ENCODE data around the gene TMEM63B. TPM values are rescaled to one million over a fixed set of nuclear protein-coding genes. Genes with fewer than 3 reads are reported as not detected.

TMEM63B gene
- total RNA-seq, 2 experiments from 2014 or later = 11.1 to 11.6 TPM

DNA sequence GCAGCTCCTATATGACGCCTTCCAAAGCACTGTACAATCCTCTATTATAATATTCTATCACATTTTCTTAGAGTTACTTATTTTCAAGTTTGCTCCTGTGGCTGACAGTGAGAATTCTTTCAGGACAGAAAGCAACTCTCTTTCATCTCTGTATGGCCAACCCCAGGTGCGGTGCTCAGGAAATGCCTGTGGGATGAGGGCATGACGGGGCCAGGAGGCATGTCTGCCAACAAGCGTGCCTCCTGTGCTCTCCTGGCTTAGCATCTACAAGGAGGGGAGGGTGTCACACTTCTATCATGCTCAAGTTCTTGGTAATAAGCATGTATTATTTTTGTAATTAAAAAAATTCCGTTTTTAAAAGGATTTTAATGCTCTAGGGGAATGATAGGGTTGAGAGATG, 11.5 kb upstream of the TMEM63B start:
- H3K4me1 Mint-ChIP-seq = peaks cover 23% of the 10 kb centered on the region
- no peak overlapping the region for H3K27ac Mint-ChIP-seq
- no peaks in the 10 kb centered on the region for H3K9me3 Mint-ChIP-seq (ENCODE audit: low read depth)
- H3K4me3 Mint-ChIP-seq = no peak overlapping the region
- peaks cover 14% of the 10 kb centered on the region for H3K36me3 Mint-ChIP-seq
- H3K27me3 Mint-ChIP-seq = no peaks in the 10 kb centered on the region
- CTCF ChIA-PET = interaction anchor here (1.1 to 1.9 kb wide), 4 partner anchors 10 to 38 kb away, joined by 3 to 5 read pairs (median 3); no protein-coding TSS in a partner anchor
- no peak for ATAC-seq
- no peak for DNase-seq

DNA sequence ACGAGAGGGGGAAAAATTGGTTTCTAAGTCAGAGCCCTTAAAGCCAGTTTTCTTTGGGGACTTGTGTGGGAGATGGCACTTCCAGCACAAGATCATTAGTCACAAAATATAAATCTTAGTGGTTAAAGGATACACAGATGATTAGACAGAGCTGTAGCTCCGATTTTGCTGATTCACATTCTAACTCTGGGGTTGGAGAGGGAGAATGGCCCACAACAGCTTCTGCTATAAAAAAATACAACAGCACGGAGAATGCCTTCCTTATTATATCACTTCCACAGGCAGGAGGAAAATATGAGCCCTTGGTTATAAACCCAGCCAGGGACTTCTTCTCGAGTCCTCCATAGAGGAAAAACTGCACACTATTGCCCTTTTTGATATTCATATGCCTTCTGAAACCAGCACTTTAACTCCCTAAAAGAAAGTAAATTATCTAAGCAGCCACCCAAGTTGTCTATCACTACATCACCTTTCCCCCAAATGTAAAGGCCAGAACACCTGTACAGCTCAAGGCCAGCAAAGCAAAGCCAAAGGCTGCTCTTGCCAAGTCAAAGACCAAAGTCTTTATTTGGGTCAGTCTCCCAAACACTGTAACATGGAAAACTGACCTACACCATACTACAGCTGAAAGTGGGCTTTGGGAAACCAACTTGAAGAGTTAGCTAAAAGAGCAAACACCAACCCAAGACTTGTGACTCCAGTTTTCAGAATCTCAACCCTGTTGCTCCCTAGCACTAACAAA, 10.5 kb upstream of the TMEM63B start:
- Mint-ChIP-seq H3K27me3 (no peaks in the 10 kb centered on the region), H3K4me3 (no peak overlapping the region), H3K27ac (no peak overlapping the region), H3K4me1 (peaks cover 21% of the 10 kb centered on the region), H3K36me3 (peaks cover 16% of the 10 kb centered on the region), H3K9me3 (ENCODE audit: low read depth) (no peaks in the 10 kb centered on the region)
- CTCF ChIA-PET = interaction anchor here (0.7 to 1.9 kb wide), 6 partner anchors 9 to 39 kb away, joined by 3 to 6 read pairs (median 3); no protein-coding TSS in a partner anchor
- ATAC-seq = no peak
- DNase-seq = no peak

DNA sequence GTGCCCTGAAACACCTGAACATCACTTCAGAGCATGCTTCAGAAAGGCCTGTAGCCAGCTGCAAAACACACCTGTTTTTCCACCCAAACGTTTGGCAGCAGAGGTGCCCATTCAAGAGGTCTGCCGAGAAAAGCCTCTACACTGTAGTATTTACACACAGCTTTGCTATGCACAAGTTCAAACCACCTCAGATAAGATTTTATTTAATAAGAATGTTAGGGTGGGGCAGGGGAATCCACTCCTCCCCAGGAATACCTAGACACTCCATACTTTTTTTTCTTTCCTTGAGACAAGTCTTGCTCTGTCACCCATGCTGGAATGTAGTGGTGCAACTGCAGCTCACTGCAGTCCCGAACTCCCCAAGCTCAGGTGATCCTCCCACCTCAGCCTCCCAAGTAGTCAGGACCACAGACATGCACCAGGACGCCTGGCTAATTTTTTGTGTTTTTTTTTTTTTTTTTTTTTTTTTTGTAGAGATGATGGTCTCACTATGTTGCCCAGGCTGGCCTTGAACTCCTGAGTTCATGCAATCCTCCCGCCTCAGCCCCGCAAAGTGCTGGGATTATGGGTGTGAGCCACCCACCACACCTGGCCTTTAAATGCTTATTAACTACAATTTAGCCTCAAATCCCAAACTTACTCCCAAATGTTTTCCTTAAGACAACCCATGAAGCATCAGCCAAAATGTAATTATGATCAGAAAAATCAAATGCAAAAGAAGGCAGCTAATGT, 9.8 kb upstream of the TMEM63B start:
- Mint-ChIP-seq H3K4me1 (peaks cover 23% of the 10 kb centered on the region), H3K9me3 (ENCODE audit: low read depth) (no peaks in the 10 kb centered on the region), H3K4me3 (no peak overlapping the region), H3K36me3 (peaks cover 16% of the 10 kb centered on the region), H3K27me3 (no peaks in the 10 kb centered on the region), H3K27ac (no peak overlapping the region)
- CTCF ChIA-PET = interaction anchor here (0.7 to 1.4 kb wide), 5 partner anchors 9 to 38 kb away, joined by 3 to 6 read pairs (median 3); no protein-coding TSS in a partner anchor
- no peak for ATAC-seq
- DNase-seq = no peak

DNA sequence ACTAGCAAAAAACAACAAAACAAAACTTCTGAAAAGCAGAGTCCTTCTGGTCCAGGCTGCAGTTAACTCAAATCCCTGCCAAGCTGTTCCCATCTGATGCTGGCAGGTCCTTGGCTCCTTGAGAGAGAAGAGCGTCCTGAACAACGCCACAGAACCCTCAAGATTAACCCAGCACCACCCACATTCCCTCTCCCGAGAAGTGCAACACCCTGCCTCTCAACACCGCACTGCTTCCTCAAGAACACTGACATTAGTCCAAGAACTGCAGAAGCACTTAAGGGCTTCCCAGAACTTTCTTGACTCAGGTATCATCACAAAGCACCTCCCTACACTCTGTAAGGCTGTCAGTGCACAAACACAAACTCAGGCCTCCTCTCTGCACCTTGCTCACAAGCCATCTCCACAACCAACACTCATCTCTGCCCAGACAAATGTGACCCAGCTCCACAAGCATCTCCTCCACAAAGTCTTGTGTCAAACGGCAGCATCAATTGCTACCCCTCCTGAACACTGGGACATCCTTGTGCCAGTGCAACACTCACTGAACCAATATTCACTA, 7.6 kb upstream of the TMEM63B start:
- H3K36me3 Mint-ChIP-seq = peaks cover 19% of the 10 kb centered on the region
- no peaks in the 10 kb centered on the region for H3K27me3 Mint-ChIP-seq
- H3K4me1 Mint-ChIP-seq = peaks cover 45% of the 10 kb centered on the region
- no peak for DNase-seq
- no peak for ATAC-seq
- H3K27ac Mint-ChIP-seq = no peak overlapping the region
- no peak overlapping the region for H3K4me3 Mint-ChIP-seq
- CTCF ChIA-PET = no interaction called here
- no peaks in the 10 kb centered on the region for H3K9me3 Mint-ChIP-seq (ENCODE audit: low read depth)

DNA sequence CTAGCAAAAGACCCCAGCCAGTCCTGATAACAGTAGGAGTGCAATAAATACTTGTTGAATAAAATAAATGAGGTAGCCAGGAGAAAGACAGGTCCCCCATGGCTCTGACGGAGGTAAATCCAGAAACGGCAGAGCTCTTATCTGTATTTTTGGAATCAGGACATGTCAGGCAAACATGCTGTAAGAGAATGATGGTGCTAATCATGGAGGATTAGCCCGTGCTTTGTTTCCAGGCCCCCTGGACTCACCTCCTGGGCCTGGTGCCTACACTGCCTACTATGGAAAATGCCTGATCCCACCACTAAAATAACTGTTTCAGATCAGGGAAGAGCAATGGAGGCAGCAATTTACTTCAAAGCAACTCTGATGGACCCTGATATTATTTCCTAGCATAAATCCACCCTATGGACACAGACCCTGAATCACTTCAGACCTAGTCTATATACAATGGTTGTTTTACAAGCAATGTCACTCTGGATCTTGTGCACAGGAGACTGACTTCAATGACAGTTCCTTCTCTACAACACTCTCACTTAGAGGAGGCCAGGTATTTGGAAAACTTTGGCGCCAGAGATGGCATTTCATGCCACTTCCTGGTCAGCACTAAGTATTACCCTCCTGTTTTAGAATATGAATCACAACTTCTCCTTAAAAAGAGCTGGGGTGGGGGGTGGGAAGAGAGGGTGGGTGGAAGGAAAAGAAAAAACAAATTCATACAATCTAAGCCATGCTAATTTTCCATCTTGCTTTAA, 6.5 kb upstream of the TMEM63B start:
- Mint-ChIP-seq H3K4me3 (no peak overlapping the region), H3K27me3 (no peaks in the 10 kb centered on the region), H3K9me3 (ENCODE audit: low read depth) (no peaks in the 10 kb centered on the region), H3K27ac (no peak overlapping the region), H3K36me3 (peaks cover 23% of the 10 kb centered on the region), H3K4me1 (peaks cover 52% of the 10 kb centered on the region)
- CTCF ChIA-PET = interaction anchor here (1.1 kb wide), 1 partner anchor 117 kb away, joined by 3 read pairs; no protein-coding TSS in a partner anchor
- ATAC-seq (no peak), DNase-seq (no peak)

DNA sequence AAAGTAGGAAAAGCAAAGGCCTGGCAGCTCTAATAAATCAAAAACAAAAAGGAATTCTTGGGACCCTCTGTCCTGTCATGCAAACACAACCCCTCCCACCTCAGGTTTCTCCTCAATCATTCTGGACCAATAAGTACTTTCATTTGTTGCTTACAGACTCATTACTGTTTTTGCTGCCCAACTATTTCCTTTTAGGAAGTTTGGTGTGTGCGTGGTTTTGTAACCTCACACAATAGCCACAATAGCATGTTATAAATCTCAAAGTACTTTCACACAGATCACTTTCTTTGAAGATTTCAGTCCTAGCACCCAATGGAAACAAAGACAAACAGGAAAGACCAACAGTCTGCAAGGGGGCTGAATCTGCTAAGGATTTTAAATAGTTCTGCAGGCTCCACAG, 4.6 kb upstream of the TMEM63B start:
- CTCF ChIA-PET = interaction anchor here (1.5 to 2.1 kb wide), 2 partner anchors 11 to 50 kb away, joined by 4 to 6 read pairs; no protein-coding TSS in a partner anchor
- H3K4me1 Mint-ChIP-seq = peaks cover 55% of the 10 kb centered on the region
- DNase-seq (peak; percentile 59), ATAC-seq (no peak)
- H3K27ac Mint-ChIP-seq = no peak overlapping the region
- H3K4me3 Mint-ChIP-seq = no peak overlapping the region
- H3K36me3 Mint-ChIP-seq = peaks cover 25% of the 10 kb centered on the region
- no peaks in the 10 kb centered on the region for H3K27me3 Mint-ChIP-seq
- no peaks in the 10 kb centered on the region for H3K9me3 Mint-ChIP-seq (ENCODE audit: low read depth)

DNA sequence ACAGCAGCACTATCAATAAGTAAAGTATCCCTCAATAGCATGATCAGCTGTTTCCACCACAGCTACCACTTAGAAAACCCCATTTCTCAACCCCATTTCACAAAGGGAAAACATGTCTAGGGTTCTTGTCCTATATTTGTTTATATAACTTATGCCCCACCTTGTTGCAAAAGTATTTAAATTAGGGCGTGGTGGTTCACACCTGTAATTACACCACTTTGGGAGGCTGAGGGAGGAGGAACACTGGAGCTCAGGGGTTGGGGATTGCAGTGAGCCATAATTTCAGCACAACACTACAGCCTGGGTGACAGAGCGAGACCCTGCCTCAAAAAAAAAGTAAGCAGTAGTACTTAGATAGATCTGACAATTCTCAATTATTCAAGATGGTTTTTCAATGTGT, 3.8 kb upstream of the TMEM63B start:
- Mint-ChIP-seq H3K4me1 (peaks cover 56% of the 10 kb centered on the region), H3K4me3 (no peak overlapping the region), H3K27ac (no peak overlapping the region), H3K36me3 (peaks cover 23% of the 10 kb centered on the region), H3K27me3 (no peaks in the 10 kb centered on the region), H3K9me3 (ENCODE audit: low read depth) (no peaks in the 10 kb centered on the region)
- CTCF ChIA-PET = interaction anchor here (0.7 to 2.1 kb wide), 3 partner anchors 12 to 144 kb away, joined by 3 to 6 read pairs (median 4); no protein-coding TSS in a partner anchor
- ATAC-seq (no peak), DNase-seq (no peak)

DNA sequence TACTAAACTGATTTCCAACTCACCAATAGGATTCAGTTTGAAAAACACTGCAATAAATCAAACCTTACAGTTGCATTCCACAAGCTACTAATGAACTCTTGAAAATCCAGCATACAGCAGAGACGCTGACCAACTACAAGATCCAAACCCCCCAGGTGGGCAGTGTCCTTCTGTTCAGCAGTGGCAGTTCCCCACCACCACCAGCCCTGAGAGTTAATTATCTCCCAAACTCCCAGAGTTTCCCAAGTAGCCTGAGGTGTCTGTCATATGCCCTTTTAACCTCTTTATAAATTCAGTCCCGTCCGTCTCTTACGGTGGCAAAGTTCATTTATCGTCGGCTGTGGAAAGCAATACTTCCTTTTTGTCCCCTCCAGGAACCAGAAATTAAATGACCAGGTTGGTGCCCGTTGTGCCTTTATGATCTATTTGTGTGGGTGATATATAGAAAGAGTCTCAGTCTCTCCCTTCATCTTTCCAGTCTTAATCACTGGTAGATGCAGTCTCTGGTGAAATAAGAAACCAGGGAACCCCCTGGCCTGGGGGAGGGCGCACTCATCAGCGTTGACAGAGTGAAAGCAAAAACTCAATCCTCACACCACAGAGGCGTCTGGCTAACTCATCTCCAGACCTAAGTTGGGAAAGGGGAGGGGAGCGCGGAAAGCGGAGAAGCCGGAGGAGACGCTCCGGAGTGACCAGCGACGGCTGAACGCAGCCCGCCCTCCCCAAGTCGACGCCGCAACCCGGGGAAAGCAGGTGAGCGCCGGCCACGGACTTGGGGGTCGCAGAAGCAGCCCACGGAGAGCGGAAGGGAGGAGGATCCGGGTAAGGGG, 819 bp upstream of the TMEM63B start:
- peak overlapping the region; percentile 89 for H3K27ac Mint-ChIP-seq
- peak overlapping the region; percentile 98 for H3K4me3 Mint-ChIP-seq
- CTCF ChIA-PET = interaction anchor here (1.0 kb wide), 1 partner anchor 10 kb away, joined by 3 read pairs; no protein-coding TSS in a partner anchor
- peak; percentile 81 for DNase-seq
- H3K4me1 Mint-ChIP-seq = peaks cover 47% of the 10 kb centered on the region
- H3K9me3 Mint-ChIP-seq (ENCODE audit: low read depth) = no peaks in the 10 kb centered on the region
- peak; percentile 50 for ATAC-seq
- H3K36me3 Mint-ChIP-seq = peaks cover 21% of the 10 kb centered on the region
- H3K27me3 Mint-ChIP-seq = no peaks in the 10 kb centered on the region

DNA sequence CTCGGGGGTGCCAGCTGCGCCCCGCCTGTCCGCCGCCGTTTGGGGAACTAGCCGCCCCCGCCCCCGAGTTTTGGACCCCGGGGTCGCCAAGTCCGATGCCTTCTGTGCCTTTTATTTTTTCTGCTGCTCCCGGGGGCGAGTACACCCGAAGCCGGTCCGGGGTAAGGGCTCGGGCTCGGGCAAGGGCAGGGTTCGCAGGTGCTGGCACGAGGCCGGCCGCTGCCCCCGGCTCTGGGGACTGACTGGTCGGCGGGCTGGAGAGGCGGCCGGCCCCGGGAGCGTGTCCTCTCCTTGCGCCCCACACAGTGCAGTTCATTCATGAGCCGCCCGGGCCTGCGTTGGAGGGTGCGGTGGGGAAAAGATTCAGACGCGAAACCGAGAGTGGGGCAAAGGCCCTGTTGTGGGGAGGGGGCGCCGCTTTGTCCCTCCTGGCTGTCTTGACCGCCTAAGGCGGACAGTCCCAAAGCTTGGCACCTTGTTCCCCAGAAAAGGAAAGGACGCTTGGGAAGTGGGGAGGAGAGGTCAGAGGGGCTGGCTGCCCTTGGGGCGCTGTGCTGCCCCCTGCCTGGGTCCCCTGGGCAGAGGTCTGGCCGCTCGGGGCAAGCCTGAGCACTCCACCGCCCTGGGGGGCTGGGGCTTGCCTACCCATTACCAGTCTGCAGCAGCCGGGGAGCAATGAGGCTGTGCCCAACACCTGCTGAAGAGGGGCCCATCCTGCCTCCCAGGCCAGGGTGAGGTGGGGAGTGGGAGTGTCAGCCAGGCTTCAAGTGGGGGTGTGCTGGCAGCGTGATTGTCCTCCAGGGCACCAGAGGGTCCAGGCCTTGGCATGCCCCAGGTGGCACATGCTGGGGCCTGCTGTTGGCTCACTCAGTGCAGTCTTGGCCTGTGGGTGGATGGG, 915 bp downstream of the TMEM63B start:
- no peak for DNase-seq
- peaks cover 21% of the 10 kb centered on the region for H3K36me3 Mint-ChIP-seq
- peak overlapping the region; percentile 98 for H3K4me3 Mint-ChIP-seq
- peaks cover 40% of the 10 kb centered on the region for H3K4me1 Mint-ChIP-seq
- no peak for ATAC-seq
- no peaks in the 10 kb centered on the region for H3K27me3 Mint-ChIP-seq
- CTCF ChIA-PET = interaction anchor here (2.2 kb wide), 1 partner anchor 483 kb away, joined by 4 read pairs; no protein-coding TSS in a partner anchor
- no peak overlapping the region for H3K27ac Mint-ChIP-seq
- no peaks in the 10 kb centered on the region for H3K9me3 Mint-ChIP-seq (ENCODE audit: low read depth)

DNA sequence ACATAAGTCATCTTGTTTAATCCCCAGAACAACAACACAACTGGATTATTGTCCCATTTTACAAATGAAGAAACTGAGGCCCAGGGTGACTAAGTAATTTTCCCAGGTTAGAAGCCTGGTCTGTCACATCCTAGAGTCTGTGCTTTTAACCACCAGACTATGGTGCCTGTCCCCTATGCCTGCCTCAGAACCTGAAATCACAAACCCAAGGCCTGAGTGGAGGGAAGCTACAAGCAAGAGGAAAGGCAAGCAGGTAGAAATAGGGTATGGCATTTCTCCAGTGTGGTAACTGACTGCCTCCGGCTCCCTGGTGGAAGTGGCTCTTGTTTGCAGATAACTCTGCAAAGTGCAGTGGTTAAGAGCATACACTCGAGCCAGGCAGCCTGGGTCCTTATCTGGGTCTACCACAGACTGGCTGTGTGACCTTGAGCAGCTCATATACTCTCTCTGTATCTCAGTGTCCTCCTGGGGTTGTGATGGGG, 2.5 kb downstream of the TMEM63B start:
- no peak for ATAC-seq
- no peak overlapping the region for H3K27ac Mint-ChIP-seq

DNA sequence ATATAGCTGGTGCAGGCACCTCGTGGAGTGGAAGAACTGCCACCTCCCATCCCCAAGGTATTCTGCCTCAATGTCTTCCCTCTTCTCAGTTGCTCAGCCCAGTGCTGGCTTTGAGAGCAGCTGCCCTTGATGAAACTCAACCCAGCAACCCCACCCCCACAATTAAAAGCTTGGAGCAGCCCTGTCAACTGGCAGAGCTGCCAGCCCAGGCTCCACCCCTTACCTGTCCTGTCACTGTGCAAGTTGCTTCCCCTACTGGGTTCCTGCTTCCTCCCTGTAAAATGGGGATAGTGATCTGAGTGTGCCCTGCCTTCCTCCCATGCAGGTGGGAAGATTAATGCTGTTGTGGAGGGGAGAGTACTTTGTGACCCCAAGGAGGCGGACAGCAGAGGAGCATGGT, 4.5 kb downstream of the TMEM63B start:
- no peaks in the 10 kb centered on the region for H3K36me3 Mint-ChIP-seq
- H3K27ac Mint-ChIP-seq = no peak overlapping the region
- H3K4me1 Mint-ChIP-seq = peaks cover 14% of the 10 kb centered on the region
- ATAC-seq (no peak), DNase-seq (no peak)
- CTCF ChIA-PET = interaction anchor here (0.7 to 1.7 kb wide), 4 partner anchors 12 to 133 kb away, joined by 3 to 6 read pairs (median 4); partner anchors contain the start of gene SLC29A1
- H3K9me3 Mint-ChIP-seq (ENCODE audit: low read depth) = no peaks in the 10 kb centered on the region
- H3K27me3 Mint-ChIP-seq = no peaks in the 10 kb centered on the region
- no peak overlapping the region for H3K4me3 Mint-ChIP-seq

More for the DNA sequence above, 2.5 kb downstream of the TMEM63B start:
- peaks cover 29% of the 10 kb centered on the region for H3K4me1 Mint-ChIP-seq
- no peaks in the 10 kb centered on the region for H3K9me3 Mint-ChIP-seq (ENCODE audit: low read depth)
- no peak for DNase-seq
- no peaks in the 10 kb centered on the region for H3K27me3 Mint-ChIP-seq
- H3K4me3 Mint-ChIP-seq = peak overlapping the region; percentile 24
- H3K36me3 Mint-ChIP-seq = peaks cover 10% of the 10 kb centered on the region
- CTCF ChIA-PET = interaction anchor here (0.9 to 2.2 kb wide), 5 partner anchors 12 to 485 kb away, joined by 3 to 6 read pairs (median 4); no protein-coding TSS in a partner anchor
